Large intestine (tissue), 3 donors: ENCODE results near the gene OLA1. TPM values are rescaled to one million over a fixed set of nuclear protein-coding genes. Genes with fewer than 3 reads are reported as not detected.
"Not testable (repeated sequence)": the region's sequence is repeated elsewhere in the genome, so short reads cannot be mapped to it uniquely, and the experiment has no call there.

Experiments used
- DNase-seq, 2 donors: peaks; one replicate each; pipeline versions ENCODE4 v3.0.0 to v3.0.0-alpha.2; 2013
- H3K27ac ChIP-seq: one replicate; pipeline ENCODE4 v1.5.1; 2013; ENCODE audit warnings: low read length
- H3K27me3 ChIP-seq: 2 replicates; pipeline ENCODE4 v1.6.1; 2013; ENCODE audit warnings: low read length; ENCODE audit not compliant: control insufficient read depth, insufficient read depth
- H3K36me3 ChIP-seq: 2 replicates; pipeline ENCODE4 v1.6.1; 2013; ENCODE audit warnings: low read length; ENCODE audit not compliant: control insufficient read depth, insufficient read depth
- H3K4me1 ChIP-seq: one replicate; pipeline ENCODE4 v1.6.1; 2013; ENCODE audit warnings: low read length; ENCODE audit not compliant: control insufficient read depth, insufficient read depth
- H3K4me3 ChIP-seq: one replicate; pipeline ENCODE4 v1.5.1; 2013; ENCODE audit warnings: low read length
- H3K9me3 ChIP-seq: one replicate; pipeline ENCODE4 v1.6.1; 2013; ENCODE audit warnings: mild to moderate bottlenecking, low read depth, low read length, moderate library complexity; ENCODE audit not compliant: control insufficient read depth
- WGBS: methylation state at CpG from one replicate; pipeline ENCODE4 v1.1.5; 2013; ENCODE audit warnings: low lambda C conversion rate; ENCODE audit not compliant: insufficient coverage; 5-methylcytosine and 5-hydroxymethylcytosine counted together
- polyA plus RNA-seq: library from polyadenylated mRNA; unstranded; fragments of 120-200 nt; gene quantifications from one replicate; pipeline ENCODE4 v1.2.1, GENCODE V29; 2013

OLA1 gene
- polyA plus RNA-seq, 1 donor = 150 TPM

DNA sequence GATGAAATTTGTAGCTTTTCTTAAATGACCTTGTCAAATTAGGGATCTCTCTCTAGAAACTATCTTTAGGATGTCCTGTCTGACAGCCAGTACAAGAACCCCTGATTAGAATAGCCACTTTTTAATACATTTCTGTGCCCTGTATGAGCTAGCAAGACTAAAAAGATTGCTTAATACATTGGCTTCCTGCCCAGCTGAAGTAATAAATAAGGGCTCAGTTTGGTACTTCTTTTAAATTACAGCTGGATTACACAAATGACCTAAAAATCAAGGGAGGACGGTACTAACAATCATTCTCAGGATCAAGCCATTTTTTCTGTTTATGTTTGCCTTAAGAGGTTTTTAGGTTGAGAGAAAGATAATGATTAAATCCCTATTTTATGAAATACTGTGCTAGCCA lies 11.6 kb upstream of the OLA1 start:
- H3K36me3 ChIP-seq = no peaks in the 10 kb centered on the region
- H3K27ac ChIP-seq = no peak overlapping the region
- whole genome bisulfite sequencing = 40% methylated on average over 1 of the region's 1 CpG
- H3K4me3 ChIP-seq = no peak overlapping the region
- H3K27me3 ChIP-seq = no peaks in the 10 kb centered on the region
- no peaks in the 10 kb centered on the region for H3K4me1 ChIP-seq
- DNase-seq = no peak
- no peaks in the 10 kb centered on the region for H3K9me3 ChIP-seq

DNA sequence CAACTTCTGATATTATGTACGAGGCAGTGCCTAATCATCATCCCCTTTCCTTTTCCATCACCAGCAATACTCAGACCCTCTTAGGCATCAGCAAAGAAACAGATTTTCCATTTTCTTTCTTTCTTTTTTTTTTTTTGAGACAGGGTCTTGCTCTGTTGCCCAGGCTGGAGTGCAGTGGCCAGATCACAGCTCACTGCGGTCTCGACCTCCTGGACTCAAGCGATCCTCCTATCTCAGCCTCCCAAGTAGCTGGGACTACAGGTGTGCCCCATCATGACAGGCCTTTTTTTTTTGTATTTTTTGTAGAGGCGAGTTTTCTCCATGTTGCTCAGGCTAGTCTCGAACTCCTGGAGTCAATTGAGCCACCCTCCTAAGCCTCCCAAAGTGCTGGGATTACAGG lies 5.9 kb upstream of the OLA1 start:
- whole genome bisulfite sequencing = 86% methylated on average over 1 of the region's 6 CpGs
- Histone ChIP-seq H3K36me3 (no peaks in the 10 kb centered on the region), H3K27me3 (no peaks in the 10 kb centered on the region), H3K4me1 (no peaks in the 10 kb centered on the region), H3K4me3 (no peak overlapping the region), H3K27ac (no peak overlapping the region), H3K9me3 (no peaks in the 10 kb centered on the region)
- no peak for DNase-seq

DNA sequence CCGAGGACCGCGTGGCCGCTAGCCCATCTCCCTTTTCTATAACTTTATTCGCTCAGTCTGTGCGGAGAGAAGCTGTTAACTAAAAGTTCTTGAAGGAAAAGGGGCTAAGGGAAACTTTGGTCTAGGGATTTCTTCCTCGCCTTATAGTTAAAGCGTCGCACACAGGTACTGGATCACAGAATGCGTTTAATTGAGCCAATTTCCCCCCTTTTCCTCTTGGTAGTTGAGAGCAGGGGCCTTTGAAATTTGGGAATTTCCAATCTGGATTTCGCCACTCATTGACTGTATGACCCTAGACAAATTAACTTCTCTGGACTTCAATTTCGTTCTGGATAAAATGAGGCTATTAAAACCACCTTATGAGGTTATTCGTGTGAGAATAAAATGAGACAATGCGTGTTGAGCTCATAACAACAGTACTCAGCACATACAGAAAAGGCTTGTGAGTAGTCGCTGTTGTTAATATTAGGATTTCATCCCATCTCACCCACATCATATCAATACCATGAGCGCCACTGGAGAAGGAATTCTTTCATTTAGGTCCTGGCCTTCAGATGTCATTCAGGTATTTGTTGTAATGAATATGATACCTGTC lies 763 bp upstream of the OLA1 start:
- no peak for DNase-seq
- Histone ChIP-seq H3K4me1 (peaks cover 5% of the 10 kb centered on the region), H3K27me3 (no peaks in the 10 kb centered on the region), H3K4me3 (peak overlapping the region; percentile 60), H3K27ac (peak overlapping the region; percentile 58), H3K9me3 (no peaks in the 10 kb centered on the region), H3K36me3 (peaks cover 3% of the 10 kb centered on the region)
- WGBS = 90% methylated on average over 2 of the region's 16 CpGs

DNA sequence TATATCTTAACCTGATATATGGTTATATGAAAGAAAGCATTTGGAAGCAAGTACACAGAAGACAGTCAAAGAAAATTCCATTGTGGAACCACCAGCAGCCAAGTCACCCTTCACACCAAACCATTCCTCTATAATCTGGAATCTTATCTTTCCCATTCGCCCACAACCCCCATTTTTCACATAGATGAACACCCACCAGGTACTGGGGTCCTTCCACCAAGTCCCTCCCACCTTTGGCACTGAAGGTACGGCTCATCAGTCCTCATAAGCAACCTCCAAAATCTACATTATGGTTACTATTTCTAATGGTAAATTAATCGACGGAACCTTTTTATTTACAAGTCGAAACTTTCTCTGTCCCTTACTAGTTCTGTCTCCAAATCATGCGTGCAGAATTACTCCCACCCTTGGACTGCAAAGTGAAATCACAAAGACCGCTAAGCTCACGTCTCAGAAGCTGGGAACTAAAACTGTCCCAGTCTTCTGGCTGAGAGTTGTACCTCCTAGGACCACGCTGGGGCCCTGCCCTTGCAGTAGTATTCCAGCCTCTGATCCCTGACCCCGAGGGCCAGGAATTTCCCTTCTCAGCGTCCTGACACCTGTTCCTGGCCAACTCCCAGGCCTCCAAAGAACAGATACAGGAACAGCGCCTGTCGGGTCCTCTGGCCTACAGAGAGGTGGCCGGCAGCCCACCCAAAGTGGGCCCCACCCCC lies 702 bp downstream of the OLA1 start:
- WGBS = 18% methylated on average over 4 of the region's 14 CpGs
- no peak for DNase-seq

DNA sequence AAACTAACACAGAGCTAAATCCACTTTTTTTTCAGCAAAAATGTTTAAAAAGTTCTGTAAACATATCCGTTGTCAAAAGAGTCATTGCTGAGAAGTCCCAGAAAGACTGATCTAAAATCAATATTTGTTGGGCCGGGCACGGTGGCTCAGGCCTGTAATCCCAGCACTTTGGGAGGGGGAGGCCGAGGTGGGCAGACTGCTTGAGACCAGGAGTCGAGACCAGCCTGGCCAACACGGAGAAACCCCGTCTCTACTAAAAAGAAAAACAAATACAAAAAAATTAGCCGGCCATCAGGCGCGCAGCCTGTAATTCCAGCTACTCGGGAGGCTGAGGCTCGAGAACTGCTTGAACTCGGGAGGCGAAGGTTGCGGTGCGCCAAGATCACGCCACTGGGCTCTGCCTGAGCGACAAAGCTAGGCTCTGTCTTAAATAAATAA lies 1.4 kb downstream of the OLA1 start:
- no peak overlapping the region for H3K27ac ChIP-seq
- H3K4me3 ChIP-seq = peak overlapping the region; percentile 89
- peaks cover 5% of the 10 kb centered on the region for H3K4me1 ChIP-seq
- peaks cover 12% of the 10 kb centered on the region for H3K36me3 ChIP-seq
- peak; percentile 11 to 37 for DNase-seq
- no peaks in the 10 kb centered on the region for H3K9me3 ChIP-seq
- 33% methylated on average over 3 of the region's 18 CpGs for WGBS
- no peaks in the 10 kb centered on the region for H3K27me3 ChIP-seq

More for the DNA sequence above, 702 bp downstream of the OLA1 start:
- peaks cover 5% of the 10 kb centered on the region for H3K4me1 ChIP-seq
- peaks cover 6% of the 10 kb centered on the region for H3K36me3 ChIP-seq
- peak overlapping the region; percentile 91 for H3K27ac ChIP-seq
- no peaks in the 10 kb centered on the region for H3K27me3 ChIP-seq
- H3K4me3 ChIP-seq = peak overlapping the region; percentile 89
- H3K9me3 ChIP-seq = no peaks in the 10 kb centered on the region

DNA sequence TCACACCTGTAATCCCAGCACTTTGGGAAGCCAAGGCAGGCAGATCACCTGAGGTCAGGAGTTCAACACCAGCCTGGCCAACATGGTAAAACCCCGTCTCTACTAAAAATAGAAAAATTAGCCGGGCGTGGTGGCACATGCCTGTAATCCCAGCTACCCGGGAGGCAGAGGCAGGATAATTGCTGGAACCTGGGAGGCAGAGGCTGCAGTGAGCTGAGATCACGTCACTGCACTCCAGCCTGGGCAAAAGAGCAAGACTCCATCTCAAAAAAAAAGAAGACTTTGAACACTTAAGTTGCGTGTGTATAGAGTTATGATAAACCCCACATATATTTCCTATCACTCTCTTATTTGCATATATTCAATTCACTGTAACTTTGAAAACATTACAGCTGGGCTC lies 2.7 kb downstream of the OLA1 start:
- not testable (repeated sequence) for H3K27ac ChIP-seq, H3K4me3 ChIP-seq, H3K27me3 ChIP-seq, H3K9me3 ChIP-seq, H3K4me1 ChIP-seq, DNase-seq
- H3K36me3 ChIP-seq = peaks cover 14% of the 10 kb centered on the region
- WGBS = no CpG with 5 or more reads among the region's 6 CpGs

DNA sequence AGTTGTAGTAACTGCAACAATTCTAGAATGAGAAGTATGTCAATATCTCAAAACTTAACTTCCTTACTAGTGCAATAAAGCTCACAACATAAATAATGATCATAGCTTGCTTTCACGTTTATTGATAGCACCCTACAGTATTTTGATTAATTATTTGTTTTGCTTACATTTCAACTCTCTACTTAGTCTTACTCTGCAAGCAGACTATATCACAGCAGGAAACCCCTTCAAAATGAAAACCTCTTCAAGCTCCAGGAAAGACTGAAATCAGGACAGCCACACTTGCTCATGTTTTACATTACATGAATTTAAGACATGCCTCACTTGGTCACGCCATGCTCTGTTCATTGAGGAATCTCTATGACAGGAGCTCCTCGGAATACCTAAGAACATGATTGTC lies 3.3 kb downstream of the OLA1 start:
- no peak for DNase-seq

DNA sequence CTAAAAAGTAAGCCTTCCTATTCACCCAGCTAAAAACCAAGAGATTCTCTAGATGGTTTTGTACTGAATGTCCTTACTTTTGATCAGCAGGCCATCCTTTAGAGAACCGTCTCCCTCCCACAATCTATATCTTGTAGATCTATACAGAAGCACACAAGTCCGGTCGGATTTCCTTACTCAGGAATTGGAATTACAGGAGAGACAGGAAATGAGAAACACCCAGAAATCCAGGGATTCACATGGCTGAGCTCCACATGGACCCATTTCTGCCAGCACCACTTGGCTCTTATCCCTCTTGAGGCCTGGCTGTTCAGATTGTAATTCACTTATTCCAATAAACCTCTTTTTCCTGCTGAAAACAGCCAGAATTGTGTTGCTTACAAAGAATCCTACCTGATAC lies 4.5 kb downstream of the OLA1 start:
- no peaks in the 10 kb centered on the region for H3K27me3 ChIP-seq
- H3K9me3 ChIP-seq = no peaks in the 10 kb centered on the region
- no peak overlapping the region for H3K27ac ChIP-seq
- no peak for DNase-seq
- H3K4me3 ChIP-seq = no peak overlapping the region
- 60% methylated on average over 2 of the region's 3 CpGs for WGBS
- peaks cover 14% of the 10 kb centered on the region for H3K36me3 ChIP-seq
- H3K4me1 ChIP-seq = peaks cover 1% of the 10 kb centered on the region

More for the DNA sequence above, 3.3 kb downstream of the OLA1 start:
- H3K4me1 ChIP-seq = peaks cover 5% of the 10 kb centered on the region
- 83% methylated on average over 1 of the region's 3 CpGs for WGBS
- no peaks in the 10 kb centered on the region for H3K27me3 ChIP-seq
- no peaks in the 10 kb centered on the region for H3K9me3 ChIP-seq
- no peak overlapping the region for H3K4me3 ChIP-seq
- no peak overlapping the region for H3K27ac ChIP-seq
- H3K36me3 ChIP-seq = peaks cover 14% of the 10 kb centered on the region

DNA sequence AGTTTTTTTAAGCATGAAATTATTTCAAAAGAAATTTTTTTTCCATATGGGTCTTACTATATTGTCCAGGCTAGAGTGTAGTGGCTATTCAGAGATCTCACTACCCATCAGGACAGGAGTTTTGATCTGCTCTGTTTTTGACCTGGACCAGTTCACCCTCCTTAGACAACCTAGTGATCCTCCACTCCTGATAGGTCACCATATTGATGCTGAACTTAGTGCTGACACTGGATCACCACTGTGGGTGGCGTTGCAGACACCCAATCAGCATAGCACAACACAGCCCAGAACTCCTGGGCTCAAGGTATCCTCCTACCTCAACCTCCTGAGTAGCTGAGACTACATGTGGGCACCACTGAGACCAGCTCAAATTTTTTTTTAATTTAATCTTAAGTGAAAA lies 8.2 kb downstream of the OLA1 start:
- H3K4me1 ChIP-seq = no peaks in the 10 kb centered on the region
- H3K27ac ChIP-seq = no peak overlapping the region
- WGBS = no CpG with 5 or more reads among the region's 1 CpG
- no peaks in the 10 kb centered on the region for H3K9me3 ChIP-seq
- no peaks in the 10 kb centered on the region for H3K27me3 ChIP-seq
- H3K4me3 ChIP-seq = no peak overlapping the region
- H3K36me3 ChIP-seq = peaks cover 19% of the 10 kb centered on the region
- DNase-seq = no peak

DNA sequence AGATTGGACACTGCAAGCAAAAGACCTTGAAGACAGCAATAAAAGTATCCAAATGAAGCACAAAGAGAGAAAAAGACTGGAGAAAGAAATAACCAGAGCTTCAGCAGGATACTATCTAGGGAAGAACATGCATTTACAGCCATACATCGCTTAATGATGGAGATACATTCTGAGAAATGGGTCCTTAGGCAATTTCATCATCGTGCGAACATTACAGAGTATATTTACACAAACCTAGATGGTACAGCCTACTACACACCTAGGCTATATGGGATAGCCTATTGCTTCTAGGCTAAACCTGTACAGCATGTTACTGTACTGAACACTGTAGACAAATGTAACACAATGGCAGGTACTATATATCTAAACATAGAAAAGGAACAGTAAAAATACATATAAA lies 11.9 kb downstream of the OLA1 start:
- Histone ChIP-seq H3K9me3 (no peaks in the 10 kb centered on the region), H3K36me3 (peaks cover 5% of the 10 kb centered on the region), H3K27me3 (no peaks in the 10 kb centered on the region), H3K4me1 (no peaks in the 10 kb centered on the region), H3K27ac (no peak overlapping the region), H3K4me3 (no peak overlapping the region)
- DNase-seq = no peak
- 100% methylated on average over 2 of the region's 3 CpGs for WGBS

DNA sequence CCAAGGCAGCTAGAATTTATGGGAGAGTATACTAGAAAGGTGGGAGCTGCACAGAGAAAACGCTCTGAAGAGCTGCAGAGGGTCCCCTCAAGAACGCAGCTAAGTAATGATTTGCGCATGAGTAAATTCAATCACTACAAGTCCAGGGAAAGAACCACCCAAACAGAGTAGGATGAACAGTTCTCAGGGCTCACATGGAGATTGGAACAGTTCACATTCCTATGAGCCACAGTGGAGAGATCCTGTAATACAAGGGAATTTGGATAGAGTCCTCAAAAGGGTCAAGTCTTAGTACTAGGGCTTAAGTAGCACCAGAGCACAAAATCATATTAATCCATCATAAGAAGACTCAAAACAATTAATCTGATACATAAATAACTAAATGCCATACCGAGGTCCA lies 12.7 kb downstream of the OLA1 start:
- H3K4me3 ChIP-seq = no peak overlapping the region
- no peaks in the 10 kb centered on the region for H3K9me3 ChIP-seq
- no peak overlapping the region for H3K27ac ChIP-seq
- H3K36me3 ChIP-seq = peaks cover 5% of the 10 kb centered on the region
- H3K4me1 ChIP-seq = no peaks in the 10 kb centered on the region
- no peak for DNase-seq
- 88% methylated on average over 1 of the region's 4 CpGs for WGBS
- H3K27me3 ChIP-seq = no peaks in the 10 kb centered on the region
